ENCODE results near the gene WSB2.

- TF ChIP-seq THRAP3 (IDR thresholded peaks at IDR 0.05; ENCODE audit: borderline replicate concordance), result no peak
- TF ChIP-seq, protein P1, sequence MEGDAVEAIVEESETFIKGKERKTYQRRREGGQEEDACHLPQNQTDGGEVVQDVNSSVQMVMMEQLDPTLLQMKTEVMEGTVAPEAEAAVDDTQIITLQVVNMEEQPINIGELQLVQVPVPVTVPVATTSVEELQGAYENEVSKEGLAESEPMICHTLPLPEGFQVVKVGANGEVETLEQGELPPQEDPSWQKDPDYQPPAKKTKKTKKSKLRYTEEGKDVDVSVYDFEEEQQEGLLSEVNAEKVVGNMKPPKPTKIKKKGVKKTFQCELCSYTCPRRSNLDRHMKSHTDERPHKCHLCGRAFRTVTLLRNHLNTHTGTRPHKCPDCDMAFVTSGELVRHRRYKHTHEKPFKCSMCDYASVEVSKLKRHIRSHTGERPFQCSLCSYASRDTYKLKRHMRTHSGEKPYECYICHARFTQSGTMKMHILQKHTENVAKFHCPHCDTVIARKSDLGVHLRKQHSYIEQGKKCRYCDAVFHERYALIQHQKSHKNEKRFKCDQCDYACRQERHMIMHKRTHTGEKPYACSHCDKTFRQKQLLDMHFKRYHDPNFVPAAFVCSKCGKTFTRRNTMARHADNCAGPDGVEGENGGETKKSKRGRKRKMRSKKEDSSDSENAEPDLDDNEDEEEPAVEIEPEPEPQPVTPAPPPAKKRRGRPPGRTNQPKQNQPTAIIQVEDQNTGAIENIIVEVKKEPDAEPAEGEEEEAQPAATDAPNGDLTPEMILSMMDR (IDR thresholded peaks at IDR 0.05 in 2 of 3, conservative IDR thresholded peaks at IDR 0.05 in 1 of 3; ENCODE audit: insufficient read depth in 2 of 3, low read depth in 1 of 3, low read length in 3 of 3), result no peak
- TF ChIP-seq TBL1XR1 (IDR thresholded peaks at IDR 0.05; ENCODE audit: low read length in 2 of 2), result no peak
- no peak for TF ChIP-seq JUND (IDR thresholded peaks at IDR 0.05; ENCODE audit: borderline replicate concordance, low read depth, low read length)
- no peak for TF ChIP-seq JUND (tag; IDR thresholded peaks at IDR 0.05; ENCODE audit: borderline replicate concordance, low read depth, low read length)
- no peak for TF ChIP-seq ZNF707 (CRISPR knock-in tag; conservative IDR thresholded peaks at IDR 0.05)
- TF ChIP-seq ZNF124 (CRISPR knock-in tag; IDR thresholded peaks at IDR 0.05), result no peak
- no peak for TF ChIP-seq NFYB (IDR thresholded peaks at IDR 0.05; ENCODE audit: extremely low read depth, insufficient read length)
- no peak for TF ChIP-seq RB1 (IDR thresholded peaks at IDR 0.05; ENCODE audit: low read depth)
- TF ChIP-seq, protein P2, sequence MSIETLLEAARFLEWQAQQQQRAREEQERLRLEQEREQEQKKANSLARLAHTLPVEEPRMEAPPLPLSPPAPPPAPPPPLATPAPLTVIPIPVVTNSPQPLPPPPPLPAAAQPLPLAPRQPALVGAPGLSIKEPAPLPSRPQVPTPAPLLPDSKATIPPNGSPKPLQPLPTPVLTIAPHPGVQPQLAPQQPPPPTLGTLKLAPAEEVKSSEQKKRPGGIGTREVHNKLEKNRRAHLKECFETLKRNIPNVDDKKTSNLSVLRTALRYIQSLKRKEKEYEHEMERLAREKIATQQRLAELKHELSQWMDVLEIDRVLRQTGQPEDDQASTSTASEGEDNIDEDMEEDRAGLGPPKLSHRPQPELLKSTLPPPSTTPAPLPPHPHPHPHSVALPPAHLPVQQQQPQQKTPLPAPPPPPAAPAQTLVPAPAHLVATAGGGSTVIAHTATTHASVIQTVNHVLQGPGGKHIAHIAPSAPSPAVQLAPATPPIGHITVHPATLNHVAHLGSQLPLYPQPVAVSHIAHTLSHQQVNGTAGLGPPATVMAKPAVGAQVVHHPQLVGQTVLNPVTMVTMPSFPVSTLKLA (conservative IDR thresholded peaks at IDR 0.05), result no peak
- no peak for TF ChIP-seq CBX5 (IDR thresholded peaks at IDR 0.05; ENCODE audit: borderline replicate concordance, low read depth)
- no peak for TF ChIP-seq EZH2 (IDR thresholded peaks at IDR 0.05; ENCODE audit: borderline replicate concordance, low read depth, low read length)
- TF ChIP-seq, protein P3, sequence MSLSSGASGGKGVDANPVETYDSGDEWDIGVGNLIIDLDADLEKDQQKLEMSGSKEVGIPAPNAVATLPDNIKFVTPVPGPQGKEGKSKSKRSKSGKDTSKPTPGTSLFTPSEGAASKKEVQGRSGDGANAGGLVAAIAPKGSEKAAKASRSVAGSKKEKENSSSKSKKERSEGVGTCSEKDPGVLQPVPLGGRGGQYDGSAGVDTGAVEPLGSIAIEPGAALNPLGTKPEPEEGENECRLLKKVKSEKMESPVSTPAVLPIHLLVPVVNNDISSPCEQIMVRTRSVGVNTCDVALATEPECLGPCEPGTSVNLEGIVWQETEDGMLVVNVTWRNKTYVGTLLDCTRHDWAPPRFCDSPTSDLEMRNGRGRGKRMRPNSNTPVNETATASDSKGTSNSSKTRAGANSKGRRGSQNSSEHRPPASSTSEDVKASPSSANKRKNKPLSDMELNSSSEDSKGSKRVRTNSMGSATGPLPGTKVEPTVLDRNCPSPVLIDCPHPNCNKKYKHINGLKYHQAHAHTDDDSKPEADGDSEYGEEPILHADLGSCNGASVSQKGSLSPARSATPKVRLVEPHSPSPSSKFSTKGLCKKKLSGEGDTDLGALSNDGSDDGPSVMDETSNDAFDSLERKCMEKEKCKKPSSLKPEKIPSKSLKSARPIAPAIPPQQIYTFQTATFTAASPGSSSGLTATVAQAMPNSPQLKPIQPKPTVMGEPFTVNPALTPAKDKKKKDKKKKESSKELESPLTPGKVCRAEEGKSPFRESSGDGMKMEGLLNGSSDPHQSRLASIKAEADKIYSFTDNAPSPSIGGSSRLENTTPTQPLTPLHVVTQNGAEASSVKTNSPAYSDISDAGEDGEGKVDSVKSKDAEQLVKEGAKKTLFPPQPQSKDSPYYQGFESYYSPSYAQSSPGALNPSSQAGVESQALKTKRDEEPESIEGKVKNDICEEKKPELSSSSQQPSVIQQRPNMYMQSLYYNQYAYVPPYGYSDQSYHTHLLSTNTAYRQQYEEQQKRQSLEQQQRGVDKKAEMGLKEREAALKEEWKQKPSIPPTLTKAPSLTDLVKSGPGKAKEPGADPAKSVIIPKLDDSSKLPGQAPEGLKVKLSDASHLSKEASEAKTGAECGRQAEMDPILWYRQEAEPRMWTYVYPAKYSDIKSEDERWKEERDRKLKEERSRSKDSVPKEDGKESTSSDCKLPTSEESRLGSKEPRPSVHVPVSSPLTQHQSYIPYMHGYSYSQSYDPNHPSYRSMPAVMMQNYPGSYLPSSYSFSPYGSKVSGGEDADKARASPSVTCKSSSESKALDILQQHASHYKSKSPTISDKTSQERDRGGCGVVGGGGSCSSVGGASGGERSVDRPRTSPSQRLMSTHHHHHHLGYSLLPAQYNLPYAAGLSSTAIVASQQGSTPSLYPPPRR (CRISPR knock-in tag; IDR thresholded peaks at IDR 0.05; ENCODE audit: borderline replicate concordance), result no peak
- no peak for TF ChIP-seq FOXM1 (IDR thresholded peaks at IDR 0.05; ENCODE audit: low read depth)
- no peak for TF ChIP-seq FOXM1 (CRISPR knock-in tag; IDR thresholded peaks at IDR 0.05; ENCODE audit: low read depth)
- no peak for TF ChIP-seq CEBPB (tag; IDR thresholded peaks at IDR 0.05)
Measured at GRCh38 chr12:118044075-118044474, 16.9 kb downstream of the WSB2 start.

Data from K562 (cell line).